ENCODE results near the gene ZSCAN29. TPM values are rescaled to one million over a fixed set of nuclear protein-coding genes. Genes with fewer than 3 reads are reported as not detected.

Gene ZSCAN29
- total RNA-seq, 4 donors from 2014 or later: 25.1 to 33.7 (median 29.8) TPM

DNA sequence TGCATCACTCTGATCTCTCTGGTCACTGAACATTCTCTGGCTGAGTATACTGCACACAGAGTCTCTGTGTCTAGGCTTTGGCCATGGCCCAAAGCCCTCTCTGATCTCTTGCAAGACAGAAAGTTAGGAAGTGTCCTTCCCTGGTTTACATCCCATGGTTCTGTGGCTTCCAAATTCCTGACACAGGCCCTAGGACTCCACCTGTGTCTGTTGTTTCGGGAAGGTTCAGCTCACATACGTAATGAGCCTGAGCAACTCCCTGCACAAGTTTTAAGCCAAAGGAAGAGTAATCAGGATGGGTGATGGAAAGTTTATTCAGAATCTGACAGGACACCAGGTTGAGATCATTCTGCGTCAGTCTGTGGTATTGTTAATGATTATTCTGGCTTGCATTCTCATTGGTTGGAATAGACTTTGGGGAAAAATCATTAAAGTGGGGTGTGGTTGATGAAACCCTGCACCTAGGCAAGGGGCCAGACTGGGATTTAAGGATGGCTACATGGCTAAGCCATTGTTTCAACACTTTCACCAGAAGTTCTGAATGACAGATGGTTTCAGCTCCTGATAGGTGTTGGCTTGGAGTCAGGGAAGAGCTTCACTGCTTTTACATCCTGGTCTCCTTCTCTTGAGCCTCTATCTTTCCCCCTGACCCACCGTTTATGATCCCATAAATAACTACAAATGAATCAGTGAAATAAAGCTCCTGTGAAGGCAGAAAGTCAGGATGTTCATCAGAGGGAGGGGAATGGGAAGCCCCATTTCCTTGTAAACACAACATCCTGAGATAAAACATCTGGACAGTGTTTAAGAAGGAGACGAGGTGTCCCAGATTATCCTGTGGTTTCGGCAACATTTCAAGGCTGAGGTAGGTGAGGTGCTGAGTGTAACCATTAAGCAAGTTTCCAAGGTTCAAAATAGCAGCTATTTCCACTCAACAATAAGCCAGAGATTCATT is 54.5 kb downstream of the ZSCAN29 start:
- DNase-seq: peak; percentile 15
- TF ChIP-seq POLR2AphosphoS5 (IDR thresholded peaks at IDR 0.05) (peak in 2 of 3 donors; percentile 43 to 51), POLR2A (IDR thresholded peaks at IDR 0.05) (no peak)
- Histone ChIP-seq H3K27ac (peak overlapping the region in 1 of 4 donors; percentile 55), H3K4me3 (no peak overlapping the region), H3K9me3 (no peaks in the 10 kb centered on the region), H3K36me3 (no peaks in the 10 kb centered on the region), H3K27me3 (peaks cover 9% of the 10 kb centered on the region), H3K4me1 (no peaks in the 10 kb centered on the region)
- intact Hi-C loops (cut with DNase I; ENCODE audit: low total_unique reads) (no loop called here), in situ Hi-C loops (cut with MboI; ENCODE audit: low pct_ligation_motif_present in 1 of 4, low pct_unique_long_range_greater_than_20kb in 1 of 4, low sequenced_read_pairs in 3 of 4) (no loop called here)
- WGBS, 2 donors (ENCODE audit: low coverage in 1 of 2): 18 to 55% methylated on average over 3 to 6 of the region's 6 CpGs

DNA sequence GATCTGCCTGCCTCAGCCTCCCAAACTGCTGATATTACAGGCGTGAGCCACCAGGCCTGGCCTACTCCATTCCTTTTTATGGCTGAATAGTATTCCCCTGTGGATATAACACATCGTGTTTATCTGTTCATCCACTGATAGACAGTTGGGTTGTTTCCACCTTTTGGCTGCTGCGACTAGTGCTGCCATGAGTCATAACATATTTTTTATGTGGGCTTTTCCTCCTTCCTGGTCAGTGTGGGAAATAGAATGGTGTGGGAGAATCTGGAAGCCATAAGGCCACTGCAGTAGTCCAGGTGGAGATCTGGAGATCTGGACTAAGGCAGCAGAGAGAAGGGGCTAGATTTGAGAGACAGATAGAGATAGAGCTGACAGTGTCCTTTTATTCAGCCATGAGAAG is 56.7 kb downstream of the ZSCAN29 start:
- intact Hi-C loops (cut with DNase I; ENCODE audit: low total_unique reads): no loop called here
- no peak for DNase-seq
- H3K4me1 ChIP-seq: no peaks in the 10 kb centered on the region
- no peaks in the 10 kb centered on the region for H3K9me3 ChIP-seq
- no peak overlapping the region for H3K27ac ChIP-seq
- H3K4me3 ChIP-seq: no peak overlapping the region
- no peaks in the 10 kb centered on the region for H3K36me3 ChIP-seq
- TF ChIP-seq EP300 (IDR thresholded peaks at IDR 0.05; ENCODE audit: low read depth) (no peak), POLR2AphosphoS5 (IDR thresholded peaks at IDR 0.05) (no peak), POLR2A (IDR thresholded peaks at IDR 0.05) (no peak)
- TF ChIP-seq, protein P1, sequence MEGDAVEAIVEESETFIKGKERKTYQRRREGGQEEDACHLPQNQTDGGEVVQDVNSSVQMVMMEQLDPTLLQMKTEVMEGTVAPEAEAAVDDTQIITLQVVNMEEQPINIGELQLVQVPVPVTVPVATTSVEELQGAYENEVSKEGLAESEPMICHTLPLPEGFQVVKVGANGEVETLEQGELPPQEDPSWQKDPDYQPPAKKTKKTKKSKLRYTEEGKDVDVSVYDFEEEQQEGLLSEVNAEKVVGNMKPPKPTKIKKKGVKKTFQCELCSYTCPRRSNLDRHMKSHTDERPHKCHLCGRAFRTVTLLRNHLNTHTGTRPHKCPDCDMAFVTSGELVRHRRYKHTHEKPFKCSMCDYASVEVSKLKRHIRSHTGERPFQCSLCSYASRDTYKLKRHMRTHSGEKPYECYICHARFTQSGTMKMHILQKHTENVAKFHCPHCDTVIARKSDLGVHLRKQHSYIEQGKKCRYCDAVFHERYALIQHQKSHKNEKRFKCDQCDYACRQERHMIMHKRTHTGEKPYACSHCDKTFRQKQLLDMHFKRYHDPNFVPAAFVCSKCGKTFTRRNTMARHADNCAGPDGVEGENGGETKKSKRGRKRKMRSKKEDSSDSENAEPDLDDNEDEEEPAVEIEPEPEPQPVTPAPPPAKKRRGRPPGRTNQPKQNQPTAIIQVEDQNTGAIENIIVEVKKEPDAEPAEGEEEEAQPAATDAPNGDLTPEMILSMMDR (IDR thresholded peaks at IDR 0.05): no peak
- in situ Hi-C loops (cut with MboI; ENCODE audit: low pct_ligation_motif_present in 1 of 4, low pct_unique_long_range_greater_than_20kb in 1 of 4, low sequenced_read_pairs in 3 of 4): no loop called here
- H3K27me3 ChIP-seq: peaks cover 12% of the 10 kb centered on the region
- 43 to 52% methylated on average over 2 to 3 of the region's 3 CpGs for WGBS, 2 donors (ENCODE audit: low coverage in 1 of 2)

DNA sequence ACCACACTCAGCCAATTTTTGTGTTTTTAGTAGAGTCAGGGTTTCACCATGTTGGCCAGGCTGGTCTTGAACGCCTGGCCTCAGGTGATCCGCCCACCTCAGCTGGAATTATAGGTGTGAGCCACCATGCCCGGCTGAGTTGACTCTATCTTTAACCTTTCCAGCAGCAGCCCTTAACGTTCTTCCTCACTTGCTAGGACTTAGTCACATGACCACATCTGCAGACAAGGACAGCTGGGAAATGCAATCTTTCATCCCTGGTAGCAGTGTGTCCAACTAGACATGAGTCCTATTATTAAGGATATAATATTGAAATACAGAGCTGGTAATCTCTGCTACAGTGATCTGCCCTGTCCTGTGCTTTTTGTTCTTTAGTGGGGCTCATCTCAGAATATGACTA is 58.5 kb downstream of the ZSCAN29 start:
- H3K36me3 ChIP-seq: no peaks in the 10 kb centered on the region
- no peak overlapping the region for H3K27ac ChIP-seq
- WGBS, 2 donors (ENCODE audit: low coverage in 1 of 2): 58% methylated on average over 4 of the region's 4 CpGs; no CpG with 5 or more reads in 1 of the 2 donors
- no peak for DNase-seq
- H3K4me3 ChIP-seq: no peak overlapping the region
- intact Hi-C loops (cut with DNase I; ENCODE audit: low total_unique reads): no loop called here
- H3K4me1 ChIP-seq: no peaks in the 10 kb centered on the region
- in situ Hi-C loops (cut with MboI; ENCODE audit: low pct_ligation_motif_present in 1 of 4, low pct_unique_long_range_greater_than_20kb in 1 of 4, low sequenced_read_pairs in 3 of 4): no loop called here
- TF ChIP-seq POLR2AphosphoS5 (IDR thresholded peaks at IDR 0.05): no peak
- TF ChIP-seq POLR2A (IDR thresholded peaks at IDR 0.05): no peak
- TF ChIP-seq, protein P1 (IDR thresholded peaks at IDR 0.05): no peak
- no peak for TF ChIP-seq EP300 (IDR thresholded peaks at IDR 0.05; ENCODE audit: low read depth)
- H3K27me3 ChIP-seq: peaks cover 26% of the 10 kb centered on the region
- H3K9me3 ChIP-seq: no peaks in the 10 kb centered on the region

Other genes with a start within 250 kb of the ZSCAN29 start
- 100 to 1,000 TPM in 1 of 4 donors, 10 to 100 TPM in 3; 21.3 to 367 (median 39.6) TPM for gene TMEM62, start 237.5 kb downstream of the ZSCAN29 start, total RNA-seq
- gene CCNDBP1, start 185.6 kb downstream of the ZSCAN29 start, total RNA-seq: 100 to 1,000 TPM in 1 of 4 donors, 10 to 100 TPM in 3; 20.7 to 120 (median 80.0) TPM
- gene EPB42, start 150.0 kb downstream of the ZSCAN29 start, total RNA-seq: not detected
- gene TGM5, start 104.1 kb downstream of the ZSCAN29 start, total RNA-seq: 10 to 100 TPM in 1 of 4 donors, not detected in 3; 12.1 TPM
- gene TGM7, start 68.8 kb downstream of the ZSCAN29 start, total RNA-seq: not detected
- 1 to 10 TPM; 3.0 to 6.4 (median 3.4) TPM for gene LCMT2, start 40.5 kb downstream of the ZSCAN29 start, total RNA-seq
- 10 to 100 TPM; 12.7 to 25.1 (median 16.0) TPM for gene TUBGCP4, start 58 bp upstream of the ZSCAN29 start, total RNA-seq
- gene TP53BP1, start 122.1 kb upstream of the ZSCAN29 start, total RNA-seq: 10 to 100 TPM; 25.1 to 40.8 (median 33.7) TPM
- 10 to 100 TPM in 2 of 4 donors, 1 to 10 TPM in 2; 6.3 to 14.6 (median 9.8) TPM for gene MAP1A, start 146.6 kb upstream of the ZSCAN29 start, total RNA-seq
- 100 to 1,000 TPM in 1 of 4 donors, 10 to 100 TPM in 3; 60.5 to 273 (median 84.0) TPM for gene PPIP5K1, start 219.2 kb upstream of the ZSCAN29 start, total RNA-seq
- gene CKMT1B, start 223.0 kb upstream of the ZSCAN29 start, total RNA-seq: 100 to 1,000 TPM; 134 to 333 (median 187) TPM
- 10 to 100 TPM in 1 of 4 donors, 1 to 10 TPM in 1, under 1 TPM in 1, not detected in 1; 0.41 to 20.3 (median 1.4) TPM for gene STRC, start 247.8 kb upstream of the ZSCAN29 start, total RNA-seq

All from transverse colon (tissue), 4 donors.